Upper lobe of left lung (tissue), 4 donors: ENCODE data around the gene DDX10.

Experiments
- POLR2A ChIP-seq, 4 donors: fragments of 450-650 bp; IDR thresholded peaks; one replicate each; pipeline ENCODE4 v1.5.1; 2016 to 2017; ENCODE audit warnings: antibody characterized with exemption in 4 of 4, mild to moderate bottlenecking in 2 of 4
- POLR2AphosphoS5 ChIP-seq, 2 donors: sonication (generic); formaldehyde crosslinking; IDR thresholded peaks; one replicate each; pipeline ENCODE4 v1.5.1; 2017; ENCODE audit warnings: antibody characterized with exemption in 2 of 2
- TF ChIP-seq, protein P1 (sequence below), 6 experiments: fragments of 450-650 bp in 4 of 6; fragments of 200-600 bp in 2 of 6; sonication (generic) in 2 of 6; IDR thresholded peaks; one replicate each; pipeline ENCODE4 v1.5.1; 2016 to 2019; ENCODE audit warnings: antibody characterized with exemption in 6 of 6

GRCh38 chr11:108662700-108663099, 2.2 kb upstream of the DDX10 start:
- TF ChIP-seq, protein P1, sequence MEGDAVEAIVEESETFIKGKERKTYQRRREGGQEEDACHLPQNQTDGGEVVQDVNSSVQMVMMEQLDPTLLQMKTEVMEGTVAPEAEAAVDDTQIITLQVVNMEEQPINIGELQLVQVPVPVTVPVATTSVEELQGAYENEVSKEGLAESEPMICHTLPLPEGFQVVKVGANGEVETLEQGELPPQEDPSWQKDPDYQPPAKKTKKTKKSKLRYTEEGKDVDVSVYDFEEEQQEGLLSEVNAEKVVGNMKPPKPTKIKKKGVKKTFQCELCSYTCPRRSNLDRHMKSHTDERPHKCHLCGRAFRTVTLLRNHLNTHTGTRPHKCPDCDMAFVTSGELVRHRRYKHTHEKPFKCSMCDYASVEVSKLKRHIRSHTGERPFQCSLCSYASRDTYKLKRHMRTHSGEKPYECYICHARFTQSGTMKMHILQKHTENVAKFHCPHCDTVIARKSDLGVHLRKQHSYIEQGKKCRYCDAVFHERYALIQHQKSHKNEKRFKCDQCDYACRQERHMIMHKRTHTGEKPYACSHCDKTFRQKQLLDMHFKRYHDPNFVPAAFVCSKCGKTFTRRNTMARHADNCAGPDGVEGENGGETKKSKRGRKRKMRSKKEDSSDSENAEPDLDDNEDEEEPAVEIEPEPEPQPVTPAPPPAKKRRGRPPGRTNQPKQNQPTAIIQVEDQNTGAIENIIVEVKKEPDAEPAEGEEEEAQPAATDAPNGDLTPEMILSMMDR (IDR thresholded peaks at IDR 0.05) = no peak
- no peak for TF ChIP-seq POLR2AphosphoS5 (IDR thresholded peaks at IDR 0.05)
- TF ChIP-seq POLR2A (IDR thresholded peaks at IDR 0.05) = no peak
